GM12878 (cell line): ENCODE data around the gene RNF167. TPM values are rescaled to one million over a fixed set of nuclear protein-coding genes. Genes with fewer than 3 reads are reported as not detected.

ENCODE experiments used
- ATAC-seq: fragments of 200-7000 bp; cut with Tn5 transposase; 3 replicates; pipeline ENCODE4 v1.9.1; 2020; ENCODE audit warnings: mild to moderate bottlenecking, moderate library complexity
- BruUV-seq: library from RNA; stranded (reverse); fragments of 400-500 nt; replicated peaks from 2 replicates; lab custom pipeline; 2021; lab: Mats Ljungman, UMichigan
- CTCF ChIA-PET: fragments of 300-600 bp; sonication (Branson Sonifier 250); formaldehyde crosslinking; extraction: SDS; loops from one replicate; lab custom pipeline; 2021; ENCODE audit warnings: inconsistent platforms; lab: Yijun Ruan, JAX
- POLR2A ChIA-PET: fragments of 350-600 bp; formaldehyde crosslinking; extraction: SDS; loops from one replicate; lab custom pipeline; 2021; ENCODE audit warnings: inconsistent platforms; lab: Charles Lee
- RAD21 ChIA-PET: fragments of 300-600 bp; sonication (Branson Sonifier 250); formaldehyde crosslinking; loops from one replicate; lab custom pipeline; 2023; ENCODE audit warnings: antibody characterized with exemption; ENCODE audit not compliant: unreplicated experiment; lab: Charles Lee
- SMC1A ChIA-PET: fragments of 300-600 bp; sonication (Branson Sonifier 250); formaldehyde crosslinking; loops from one replicate; lab custom pipeline; 2023; ENCODE audit not compliant: unreplicated experiment, uncharacterized antibody; lab: Charles Lee
- DNase-seq: peaks from one replicate; pipeline ENCODE4 v3.0.0-alpha.2; 2011; ENCODE audit warnings: low read depth, low spot score
- FAIRE-seq: peaks from 3 replicates; lab custom pipeline; 2011; peaks lifted over from hg19 to GRCh38; lab: Jason Lieb, UNC
- H2AFZ ChIP-seq: 2 replicates; pipeline ENCODE4 v1.6.0; 2011; ENCODE audit warnings: low read depth, low read length, control low read depth; ENCODE audit not compliant: control insufficient read depth
- H3K27ac ChIP-seq: 2 replicates; pipeline ENCODE4 v1.5.1; 2011; ENCODE audit warnings: control low read depth; ENCODE audit not compliant: control insufficient read depth, insufficient read depth
- H3K27me3 ChIP-seq, 2 experiments: replicated peaks in 1 of 2; 2 replicates each; pipeline versions ENCODE4 v1.6.0 to v1.6.1; 2011; ENCODE audit warnings: low read length in 1 of 2; ENCODE audit not compliant: control insufficient read depth in 2 of 2, insufficient read depth in 2 of 2
- H3K36me3 ChIP-seq, 2 experiments: 2 replicates each; pipeline ENCODE4 v1.5.1; 2011; ENCODE audit warnings: low read length in 1 of 2; ENCODE audit not compliant: control insufficient read depth in 2 of 2, insufficient read depth in 2 of 2
- H3K4me1 ChIP-seq: 2 replicates; pipeline ENCODE4 v1.6.1; 2011; ENCODE audit warnings: mild to moderate bottlenecking, low read length, moderate library complexity, mixed read lengths; ENCODE audit not compliant: control insufficient read depth, insufficient read depth
- H3K4me2 ChIP-seq: 2 replicates; pipeline ENCODE4 v1.6.0; 2011; ENCODE audit warnings: control low read depth; ENCODE audit not compliant: control insufficient read depth, insufficient read depth
- H3K4me3 ChIP-seq: fragments of 200-600 bp; sonication (generic); 2 replicates; pipeline ENCODE4 v1.5.1; 2016
- H3K79me2 ChIP-seq: 2 replicates; pipeline ENCODE4 v1.6.0; 2011; ENCODE audit warnings: low read length; ENCODE audit not compliant: control insufficient read depth, insufficient read depth
- H3K9ac ChIP-seq: 2 replicates; pipeline ENCODE4 v1.8.0; 2011; ENCODE audit warnings: low read length, control low read depth, mixed read lengths; ENCODE audit not compliant: control insufficient read depth, insufficient read depth
- H3K9me3 ChIP-seq: replicated peaks from 3 replicates; pipeline ENCODE4 v1.5.1; 2011; ENCODE audit warnings: mild to moderate bottlenecking, low read length; ENCODE audit not compliant: control insufficient read depth, insufficient read depth
- H4K20me1 ChIP-seq: 2 replicates; pipeline ENCODE4 v1.6.0; 2011; ENCODE audit not compliant: control insufficient read depth, insufficient read depth
- BCL11A ChIP-seq: IDR thresholded peaks from 2 replicates; pipeline ENCODE4 v1.6.1; 2011; ENCODE audit warnings: low read depth, low read length
- BRCA1 ChIP-seq: IDR thresholded peaks from 2 replicates; pipeline ENCODE4 v1.6.1; 2011; ENCODE audit warnings: low read depth, low read length, improper control_type of control experiment
- PBX3 ChIP-seq: IDR thresholded peaks from 2 replicates; pipeline ENCODE4 v1.6.1; 2011; ENCODE audit warnings: mild to moderate bottlenecking, low read depth, low read length, moderate library complexity; ENCODE audit not compliant: insufficient replicate concordance
- RBBP5 ChIP-seq: fragments of 200-600 bp; sonication (generic); conservative IDR thresholded peaks from 2 replicates; pipeline ENCODE4 v1.6.1; 2016
- RELA ChIP-seq: fragments of 450-650 bp; IDR thresholded peaks from 2 replicates; pipeline ENCODE4 v1.8.0; 2014; ENCODE audit warnings: borderline replicate concordance; ENCODE audit not compliant: partially characterized antibody
- REST ChIP-seq: IDR thresholded peaks from 2 replicates; pipeline ENCODE4 v1.6.1; 2012; ENCODE audit warnings: mild to moderate bottlenecking, low read depth, low read length
- SIX5 ChIP-seq: IDR thresholded peaks from 2 replicates; pipeline ENCODE4 v1.6.1; 2011; ENCODE audit warnings: mild to moderate bottlenecking, low read depth, low read length, moderate library complexity; ENCODE audit not compliant: severe bottlenecking
- SPI1 ChIP-seq: IDR thresholded peaks from 2 replicates; pipeline ENCODE4 v1.6.1; 2011; ENCODE audit warnings: low read depth, mild to moderate bottlenecking, low read length, moderate library complexity, borderline replicate concordance; ENCODE audit not compliant: insufficient read depth
- STAT1 ChIP-seq: fragments of 450-650 bp; conservative IDR thresholded peaks from 2 replicates; pipeline ENCODE4 v1.6.1; 2014; ENCODE audit warnings: antibody characterized with exemption, mild to moderate bottlenecking
- SUPT20H ChIP-seq: IDR thresholded peaks from 2 replicates; pipeline ENCODE4 v1.6.1; 2011; ENCODE audit warnings: low read depth, mild to moderate bottlenecking, low read length, moderate library complexity, borderline replicate concordance; ENCODE audit not compliant: control insufficient read depth
- ZBTB40 ChIP-seq: fragments of 450-650 bp; IDR thresholded peaks from 2 replicates; pipeline ENCODE4 v1.6.1; 2016; ENCODE audit warnings: mild to moderate bottlenecking, moderate library complexity, borderline replicate concordance
- WGBS: methylation state at CpG from one replicate; pipeline ENCODE4 v1.1.6; 2016; ENCODE audit warnings: low lambda C conversion rate; ENCODE audit not compliant: insufficient replicate concordance, insufficient coverage; ENCODE audit errors: missing lambda C conversion rate; 5-methylcytosine and 5-hydroxymethylcytosine counted together
- in situ Hi-C: fragments of 300-500 bp; cut with MboI; formaldehyde crosslinking; loops from 9 replicates; pipeline ENCODE4 v1.14.3; 2018; ENCODE audit warnings: mixed read lengths
- intact Hi-C: fragments of 100-400 bp; cut with micrococcal nuclease; formaldehyde crosslinking; loops from one replicate; pipeline ENCODE4 v1.14.2; 2022; ENCODE audit not compliant: unreplicated experiment
- polyA plus RNA-seq, 11 experiments: library from polyadenylated mRNA; depleted of rRNA in 4 of 11; unstranded in 6 of 11; stranded (reverse) in 5 of 11; fragments of >200 nt; fragmentation: Nextera tagmentation in 4 of 11; fragmentation: Illumina TruSeq in 1 of 11; extraction: Ambion mirVana in 4 of 11; extraction: Trizol in 1 of 11; gene quantifications; 1 replicate in 1 of 11; 2 replicates in 10 of 11; pipeline versions ENCODE4 v1.2.1 to v1.2.3, GENCODE V29; 2011 to 2016; ENCODE audit warnings: inconsistent platforms in 2 of 11, missing spikeins in 2 of 11, low read depth in 1 of 11
- total RNA-seq, 4 experiments: library from RNA; depleted of rRNA in 3 of 4; stranded (reverse); fragments of >200 nt in 3 of 4; fragmentation: Illumina TruSeq in 1 of 4; extraction: Trizol in 1 of 4; gene quantifications; 2 replicates each; pipeline versions ENCODE4 v1.2.1 to v1.2.3, GENCODE V29; 2013 to 2021

The RNF167 gene
- total and polyA plus RNA-seq, 10 of the 15 experiments (the other 5 are each of a cell fraction or from before 2014, with no cell fraction given), result 33.6 to 147 (median 57.6) TPM

- peak; percentile 15 for TF ChIP-seq PBX3
These were observed 6.9 kb downstream of the RNF167 start (continued) for GRCh38 chr17:4947010-4947410.

- intact Hi-C loops (loop anchor here (2.0 kb wide), 1 partner anchor 49 kb away; the partner anchor contains the start of genes INCA1 and KIF1C), in situ Hi-C loops (no loop called here)
- peak overlapping the region; percentile 96 for H3K4me3 ChIP-seq
- POLR2A ChIA-PET, result interaction anchor here (0.8 to 17.5 kb wide), 5 partner anchors 8 to 115 kb away, joined by 3 to 272 read pairs (median 6); partner anchors contain the start of genes RNF167, SLC25A11 and SPAG7
- peaks cover 17 to 18% of the 10 kb centered on the region in 2 experiments for H3K36me3 ChIP-seq
- no TSS peak for BruUV-seq
- FAIRE-seq, result no peak
- peaks cover 71% of the 10 kb centered on the region for H3K79me2 ChIP-seq
- peak overlapping the region; percentile 100 for H3K9ac ChIP-seq
- SMC1A ChIA-PET, result interaction anchor here (7.1 kb wide), 1 partner anchor 19 kb away, joined by 50 read pairs; the partner anchor contains the start of gene SPAG7
- H3K4me2 ChIP-seq, result peak overlapping the region; percentile 50
- no peak for DNase-seq
- no peaks in the 10 kb centered on the region for H3K9me3 ChIP-seq
- H2AFZ ChIP-seq, result no peak overlapping the region
- RAD21 ChIA-PET, result interaction anchor here (0.7 to 9.8 kb wide), 6 partner anchors 8 to 245 kb away, joined by 3 to 73 read pairs (median 4); partner anchors contain the start of genes CAMTA2, CHRNE, RNF167 and SLC25A11
- peak; percentile 33 for ATAC-seq
- WGBS, result under 1% methylated on average over 28 of the region's 56 CpGs
- H3K27me3 ChIP-seq, result no peaks in the 10 kb centered on the region
- peaks cover 45% of the 10 kb centered on the region for H3K4me1 ChIP-seq
- H4K20me1 ChIP-seq, result peaks cover 5% of the 10 kb centered on the region
- H3K27ac ChIP-seq, result peak overlapping the region; percentile 100
- CTCF ChIA-PET, result interaction anchor here (1.0 to 3.3 kb wide), 4 partner anchors 19 to 70 kb away, joined by 3 to 13 read pairs (median 8); partner anchors contain the start of gene SPAG7
- peak; percentile 71; the same call in 1 of the 2 replicates for TF ChIP-seq ZBTB40
- TF ChIP-seq SUPT20H, result no peak
- peak; percentile 13 for TF ChIP-seq SIX5
- no peak for TF ChIP-seq RBBP5
- peak; percentile 70 for TF ChIP-seq RELA
- TF ChIP-seq BCL11A, result 0 out of 2 replicates have a peak, but pooled peaks have one; percentile 9
- peak; percentile 46 for TF ChIP-seq SPI1
- no peak for TF ChIP-seq STAT1
- TF ChIP-seq REST, result no peak
- TF ChIP-seq BRCA1, result no peak
These were observed 7.5 kb downstream of the RNF167 start for GRCh38 chr17:4947411-4948165.
